ENCODE results near the gene AMER3.

Gene AMER3

GRCh38 chr2:130764821-130765115, 9.4 kb downstream of the AMER3 start:
- Histone ChIP-seq H3K4me3 (ENCODE audit: low read depth, low read length) (no peak overlapping the region), H3K4me1 (no peaks in the 10 kb centered on the region), H3K36me3 (no peaks in the 10 kb centered on the region), H3K27me3 (no peaks in the 10 kb centered on the region), H3K9me3 (no peaks in the 10 kb centered on the region)
- TF ChIP-seq CTCF (IDR thresholded peaks at IDR 0.05; ENCODE audit: low read depth, low read length): no peak
- DNase-seq: no peak

- Histone ChIP-seq H3K4me3 (ENCODE audit: low read depth, low read length) (no peak overlapping the region), H3K9me3 (no peaks in the 10 kb centered on the region), H3K36me3 (no peaks in the 10 kb centered on the region), H3K4me1 (no peaks in the 10 kb centered on the region), H3K27me3 (no peaks in the 10 kb centered on the region)
- no peak for TF ChIP-seq CTCF (IDR thresholded peaks at IDR 0.05; ENCODE audit: low read depth, low read length)
- DNase-seq: no peak
These were observed 10.1 kb downstream of the AMER3 start for GRCh38 chr2:130765464-130765863.

- Histone ChIP-seq H3K4me1 (no peaks in the 10 kb centered on the region), H3K27me3 (no peaks in the 10 kb centered on the region), H3K36me3 (no peaks in the 10 kb centered on the region), H3K9me3 (no peaks in the 10 kb centered on the region), H3K4me3 (ENCODE audit: low read depth, low read length) (no peak overlapping the region)
- no peak for DNase-seq
- no peak for TF ChIP-seq CTCF (IDR thresholded peaks at IDR 0.05; ENCODE audit: low read depth, low read length)
These were observed 10.7 kb downstream of the AMER3 start for GRCh38 chr2:130766037-130766436.

- H3K4me1 ChIP-seq: no peaks in the 10 kb centered on the region
- no peaks in the 10 kb centered on the region for H3K36me3 ChIP-seq
- TF ChIP-seq CTCF (IDR thresholded peaks at IDR 0.05; ENCODE audit: low read depth, low read length): no peak
- H3K4me3 ChIP-seq (ENCODE audit: low read depth, low read length): no peak overlapping the region
- no peaks in the 10 kb centered on the region for H3K27me3 ChIP-seq
- no peaks in the 10 kb centered on the region for H3K9me3 ChIP-seq
- DNase-seq: no peak
These were observed 11.5 kb downstream of the AMER3 start for GRCh38 chr2:130766711-130767407.

GRCh38 chr2:130767408-130767775, 12.1 kb downstream of the AMER3 start:
- TF ChIP-seq CTCF (IDR thresholded peaks at IDR 0.05; ENCODE audit: low read depth, low read length): no peak
- H3K27me3 ChIP-seq: no peaks in the 10 kb centered on the region

GRCh38 chr2:130768191-130768855, 13.0 kb downstream of the AMER3 start:
- no peak overlapping the region for H3K4me3 ChIP-seq (ENCODE audit: low read depth, low read length)
- no peaks in the 10 kb centered on the region for H3K36me3 ChIP-seq
- no peaks in the 10 kb centered on the region for H3K27me3 ChIP-seq
- DNase-seq: no peak
- no peaks in the 10 kb centered on the region for H3K4me1 ChIP-seq
- no peak for TF ChIP-seq CTCF (IDR thresholded peaks at IDR 0.05; ENCODE audit: low read depth, low read length)
- H3K9me3 ChIP-seq: no peaks in the 10 kb centered on the region

More at GRCh38 chr2:130767408-130767775, 12.1 kb downstream of the AMER3 start:
- Histone ChIP-seq H3K9me3 (no peaks in the 10 kb centered on the region), H3K4me1 (no peaks in the 10 kb centered on the region), H3K36me3 (no peaks in the 10 kb centered on the region), H3K4me3 (ENCODE audit: low read depth, low read length) (no peak overlapping the region)
- DNase-seq: no peak
